PC-9 (cell line): ENCODE data around the gene ATRN. TPM values are rescaled to one million over a fixed set of nuclear protein-coding genes. Genes with fewer than 3 reads are reported as not detected.

Experiments
- BruUV-seq: library from RNA; stranded (reverse); fragments of 400-500 nt; replicated peaks from 2 replicates; lab custom pipeline; 2021; lab: Mats Ljungman, UMichigan
- CTCF ChIA-PET: fragments of 300-600 bp; sonication (Branson Sonifier 250); formaldehyde crosslinking; loops from one replicate; lab custom pipeline; 2022; ENCODE audit warnings: antibody characterized with exemption; lab: Charles Lee
- POLR2A ChIA-PET: fragments of 300-600 bp; sonication (Branson Sonifier 250); formaldehyde crosslinking; loops from one replicate; lab custom pipeline; 2022; ENCODE audit warnings: antibody characterized with exemption; ENCODE audit not compliant: unreplicated experiment; lab: Charles Lee
- DNase-seq, 2 experiments: peaks; one replicate each; pipeline versions ENCODE4 v3.0.0 to v3.0.0-alpha.2; 2015 to 2022; ENCODE audit warnings: mixed read lengths in 1 of 2
- H2AFZ ChIP-seq: fragments of 200-600 bp; sonication (generic); 2 replicates; pipeline ENCODE4 v1.8.1; 2017; ENCODE audit warnings: antibody characterized with exemption
- H3F3A ChIP-seq: fragments of 200-600 bp; sonication (generic); 2 replicates; pipeline ENCODE4 v1.8.1; 2017; ENCODE audit warnings: antibody characterized with exemption, mild to moderate bottlenecking, low read depth; ENCODE audit not compliant: insufficient read depth
- H3K27ac ChIP-seq: fragments of 200-600 bp; sonication (generic); 2 replicates; pipeline ENCODE4 v1.6.1; 2016; ENCODE audit warnings: mixed run types
- H3K27me3 ChIP-seq: fragments of 200-600 bp; sonication (generic); 2 replicates; pipeline ENCODE4 v1.6.1; 2016; ENCODE audit warnings: low read depth, mixed run types; ENCODE audit not compliant: insufficient read depth
- H3K36me3 ChIP-seq: fragments of 200-600 bp; sonication (generic); 2 replicates; pipeline ENCODE4 v1.6.1; 2016; ENCODE audit warnings: low read depth, mixed run types
- H3K4me1 ChIP-seq: fragments of 200-600 bp; sonication (generic); replicated peaks from 2 replicates; pipeline ENCODE4 v1.6.1; 2016; ENCODE audit warnings: mixed run types; ENCODE audit not compliant: insufficient read depth
- H3K4me2 ChIP-seq: fragments of 200-600 bp; sonication (generic); 2 replicates; pipeline ENCODE4 v1.6.1; 2017; ENCODE audit warnings: mixed run types
- H3K4me3 ChIP-seq: fragments of 200-600 bp; sonication (generic); 2 replicates; pipeline ENCODE4 v1.6.1; 2016; ENCODE audit warnings: mixed run types
- H3K79me2 ChIP-seq: fragments of 200-600 bp; sonication (generic); 2 replicates; pipeline ENCODE4 v1.6.1; 2017; ENCODE audit warnings: low read depth, mixed run types
- H3K9me2 ChIP-seq: fragments of 200-600 bp; sonication (generic); 2 replicates; pipeline ENCODE4 v1.8.1; 2017; ENCODE audit warnings: mild to moderate bottlenecking; ENCODE audit not compliant: insufficient read depth
- H3K9me3 ChIP-seq: fragments of 200-600 bp; sonication (generic); 2 replicates; pipeline ENCODE4 v1.8.1; 2016; ENCODE audit warnings: low read depth; ENCODE audit not compliant: insufficient read depth
- H4K20me1 ChIP-seq: fragments of 200-600 bp; sonication (generic); 2 replicates; pipeline ENCODE4 v1.8.1; 2017; ENCODE audit not compliant: insufficient read depth
- EZH2 ChIP-seq: fragments of 200-600 bp; sonication (generic); IDR thresholded peaks from 2 replicates; pipeline ENCODE4 v1.8.0; 2017; ENCODE audit warnings: antibody characterized with exemption, low read depth
- intact Hi-C: fragments of 100-400 bp; cut with micrococcal nuclease; formaldehyde crosslinking; loops from one replicate; pipeline ENCODE4 v1.10.0; 2022; ENCODE audit not compliant: unreplicated experiment
- total RNA-seq: library from RNA; stranded (reverse); gene quantifications from 2 replicates; pipeline ENCODE4 v1.2.3, GENCODE V29; 2021
- TF ChIP-seq, protein P1 (sequence below): fragments of 200-600 bp; sonication (generic); conservative IDR thresholded peaks from 2 replicates; pipeline ENCODE4 v1.6.1; 2017; ENCODE audit warnings: mixed run types, antibody characterized with exemption, mild to moderate bottlenecking, moderate library complexity

ATRN gene
- total RNA-seq, 1 experiment from 2014 or later, result 34.9 TPM

DNA sequence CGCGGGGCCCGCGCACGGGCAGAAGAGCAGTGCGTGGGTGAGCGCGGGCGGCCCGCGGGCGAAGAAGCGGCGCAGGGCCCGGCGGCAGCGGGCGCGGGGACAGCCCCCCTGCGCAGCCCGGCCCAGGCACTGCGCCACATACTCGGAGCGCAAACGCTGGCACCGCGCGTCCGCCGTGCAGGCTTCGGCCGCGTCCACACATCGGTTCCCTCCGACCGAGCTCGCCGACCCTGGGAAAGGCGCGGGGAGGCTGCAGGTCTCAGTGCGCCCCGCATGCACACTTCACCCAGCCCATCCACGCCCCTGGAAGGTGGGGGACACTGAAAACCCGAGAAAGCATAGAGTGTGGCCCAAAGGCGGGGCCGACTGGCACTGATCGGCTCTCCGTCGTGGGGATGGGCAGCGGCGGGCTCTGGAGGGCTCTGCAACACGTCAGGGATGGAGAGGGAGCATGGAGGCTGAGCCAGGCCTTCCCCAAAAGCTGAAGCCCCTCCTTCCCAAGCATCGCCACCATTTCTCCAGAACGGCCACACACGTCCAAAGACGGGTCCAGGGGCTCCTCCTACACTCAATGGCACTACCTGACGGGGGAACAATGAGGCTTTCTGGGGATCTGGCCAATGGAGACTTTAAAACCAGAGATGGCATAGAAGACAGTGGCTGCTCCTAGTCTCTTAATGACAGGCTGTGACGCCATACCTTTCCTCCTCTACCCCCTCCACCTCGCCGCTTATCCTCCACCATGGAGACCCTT lies 190.4 kb downstream of the ATRN start:
- Histone ChIP-seq H3K4me1 (no peaks in the 10 kb centered on the region), H3K9me2 (no peaks in the 10 kb centered on the region), H2AFZ (no peak overlapping the region), H3F3A (no peaks in the 10 kb centered on the region), H3K79me2 (no peaks in the 10 kb centered on the region), H3K27ac (no peak overlapping the region), H4K20me1 (no peaks in the 10 kb centered on the region), H3K9me3 (no peaks in the 10 kb centered on the region), H3K4me3 (no peak overlapping the region), H3K4me2 (no peak overlapping the region), H3K27me3 (no peaks in the 10 kb centered on the region), H3K36me3 (no peaks in the 10 kb centered on the region)
- POLR2A ChIA-PET, result no interaction called here
- DNase-seq, result no peak
- BruUV-seq, result no TSS peak
- TF ChIP-seq EZH2, result no peak
- TF ChIP-seq, protein P1, sequence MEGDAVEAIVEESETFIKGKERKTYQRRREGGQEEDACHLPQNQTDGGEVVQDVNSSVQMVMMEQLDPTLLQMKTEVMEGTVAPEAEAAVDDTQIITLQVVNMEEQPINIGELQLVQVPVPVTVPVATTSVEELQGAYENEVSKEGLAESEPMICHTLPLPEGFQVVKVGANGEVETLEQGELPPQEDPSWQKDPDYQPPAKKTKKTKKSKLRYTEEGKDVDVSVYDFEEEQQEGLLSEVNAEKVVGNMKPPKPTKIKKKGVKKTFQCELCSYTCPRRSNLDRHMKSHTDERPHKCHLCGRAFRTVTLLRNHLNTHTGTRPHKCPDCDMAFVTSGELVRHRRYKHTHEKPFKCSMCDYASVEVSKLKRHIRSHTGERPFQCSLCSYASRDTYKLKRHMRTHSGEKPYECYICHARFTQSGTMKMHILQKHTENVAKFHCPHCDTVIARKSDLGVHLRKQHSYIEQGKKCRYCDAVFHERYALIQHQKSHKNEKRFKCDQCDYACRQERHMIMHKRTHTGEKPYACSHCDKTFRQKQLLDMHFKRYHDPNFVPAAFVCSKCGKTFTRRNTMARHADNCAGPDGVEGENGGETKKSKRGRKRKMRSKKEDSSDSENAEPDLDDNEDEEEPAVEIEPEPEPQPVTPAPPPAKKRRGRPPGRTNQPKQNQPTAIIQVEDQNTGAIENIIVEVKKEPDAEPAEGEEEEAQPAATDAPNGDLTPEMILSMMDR, result no peak
- CTCF ChIA-PET, result no interaction called here
- intact Hi-C loops, result no loop called here

DNA sequence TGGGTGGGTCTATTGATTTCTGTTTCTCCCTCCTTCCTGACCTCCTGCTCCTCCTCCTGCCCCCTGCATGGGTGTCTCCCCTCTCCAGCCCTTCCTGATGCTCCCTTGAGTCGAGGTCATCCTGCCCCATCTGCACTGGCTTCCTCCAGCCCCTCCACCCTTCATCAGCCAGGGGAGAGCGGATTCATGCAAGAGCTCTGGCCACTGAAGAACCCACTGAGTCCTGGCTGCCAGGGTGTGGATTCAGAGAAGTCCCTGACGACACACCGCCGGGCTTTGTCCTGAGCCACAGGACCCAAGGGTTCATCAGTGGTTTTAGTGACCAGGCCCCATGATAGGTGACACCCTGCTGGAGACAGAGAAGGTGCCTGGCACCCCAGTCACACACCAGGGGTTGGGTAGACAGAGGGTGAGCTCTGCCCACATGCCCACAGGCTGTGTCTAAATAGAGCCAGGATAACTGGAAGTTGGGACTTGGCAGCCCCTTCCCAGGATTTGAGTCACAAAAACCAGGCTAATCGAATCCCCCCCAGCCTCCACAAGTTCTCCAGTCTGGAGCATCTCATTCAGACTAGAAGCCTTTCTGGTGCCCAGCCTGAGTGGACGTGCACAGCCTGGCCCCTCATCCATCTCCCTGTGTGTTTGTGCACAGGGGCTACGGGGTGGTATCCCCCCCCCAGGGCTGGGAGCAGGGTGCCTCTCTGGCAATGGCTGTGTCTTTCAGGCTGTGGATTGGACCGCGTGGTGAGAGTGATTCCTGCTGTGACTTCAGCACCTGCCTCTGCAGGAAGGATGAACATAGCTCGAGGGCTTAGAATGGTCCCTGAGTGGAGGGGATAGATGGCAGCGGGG lies 191.2 kb downstream of the ATRN start:
- no peaks in the 10 kb centered on the region for H4K20me1 ChIP-seq
- intact Hi-C loops, result no loop called here
- no peaks in the 10 kb centered on the region for H3K79me2 ChIP-seq
- no peak overlapping the region for H3K4me3 ChIP-seq
- no peaks in the 10 kb centered on the region for H3K27me3 ChIP-seq
- H3K9me3 ChIP-seq, result no peaks in the 10 kb centered on the region
- H3K9me2 ChIP-seq, result no peaks in the 10 kb centered on the region
- ChIA-PET CTCF (no interaction called here), POLR2A (no interaction called here)
- no peak overlapping the region for H3K27ac ChIP-seq
- TF ChIP-seq, protein P1, result no peak
- TF ChIP-seq EZH2, result no peak
- H3K36me3 ChIP-seq, result no peaks in the 10 kb centered on the region
- DNase-seq, result no peak
- H3F3A ChIP-seq, result no peaks in the 10 kb centered on the region
- H3K4me2 ChIP-seq, result no peak overlapping the region
- BruUV-seq, result no TSS peak
- H3K4me1 ChIP-seq, result no peaks in the 10 kb centered on the region
- no peak overlapping the region for H2AFZ ChIP-seq

DNA sequence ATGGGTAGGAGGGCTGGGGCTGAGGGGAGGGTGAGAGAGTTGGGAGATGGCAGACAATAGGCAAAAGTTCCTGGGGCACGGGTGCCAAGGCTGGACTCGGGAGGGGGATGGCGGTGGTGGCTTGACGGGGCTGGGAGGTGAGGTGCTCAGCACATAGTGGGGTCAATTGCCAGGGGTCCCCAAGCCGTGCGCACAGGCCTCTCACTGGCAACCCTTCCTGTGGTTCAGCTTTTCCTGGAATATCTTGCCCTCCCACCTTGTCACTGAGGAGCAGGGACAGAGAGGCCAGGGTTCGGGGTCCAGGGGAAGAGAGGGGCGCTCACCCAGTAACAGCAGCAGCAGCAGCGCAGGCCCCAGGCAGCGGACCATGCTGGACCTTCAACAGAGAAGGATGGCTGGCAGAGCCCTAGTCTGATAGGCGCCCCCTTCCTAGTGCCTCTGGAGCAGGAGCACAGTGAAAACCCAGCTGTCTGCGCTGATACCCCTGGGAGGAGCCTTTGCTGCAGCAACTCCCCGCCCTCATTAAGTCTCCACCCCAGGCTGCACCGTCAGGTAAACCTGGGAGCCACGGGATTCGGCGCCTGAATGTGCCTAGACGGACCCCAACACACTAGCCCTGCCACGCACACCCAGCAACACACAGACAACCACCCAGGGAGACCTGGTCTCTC lies 192.3 kb downstream of the ATRN start, which contains the start of gene GFRA4:
Gene GFRA4 (minus strand): TSS at position 369 of the 671 bp plus-strand sequence. CDS start 0 bp downstream, at position 369.
- Histone ChIP-seq H3F3A (no peaks in the 10 kb centered on the region), H3K9me2 (no peaks in the 10 kb centered on the region), H4K20me1 (no peaks in the 10 kb centered on the region), H3K27me3 (no peaks in the 10 kb centered on the region), H3K4me3 (no peak within 1 kb of the TSS), H3K36me3 (no peaks in the 10 kb centered on the region), H3K4me1 (no peaks in the 10 kb centered on the region), H3K4me2 (no peak within 1 kb of the TSS), H3K9me3 (no peaks in the 10 kb centered on the region), H2AFZ (no peak within 1 kb of the TSS), H3K27ac (no peak within 1 kb of the TSS), H3K79me2 (no peaks in the 10 kb centered on the region)
- no peak for DNase-seq
- CTCF ChIA-PET, result interaction anchor here (0.6 kb wide), 1 partner anchor 9 kb away, joined by 3 read pairs; no protein-coding TSS in a partner anchor
- BruUV-seq, result no TSS peak
- POLR2A ChIA-PET, result no interaction called here
- TF ChIP-seq, protein P1, result no peak
- TF ChIP-seq EZH2, result no peak
- intact Hi-C loops, result no loop called here
